Measurements from ENCODE around the gene MXD4. TPM values are rescaled to one million over a fixed set of nuclear protein-coding genes. Genes with fewer than 3 reads are reported as not detected.

The MXD4 gene
- total and polyA plus RNA-seq, 2 donors (not counting 1 experiment from before 2014, with no cell fraction given), result 22.1 to 42.1 TPM

GRCh38 chr4:2299794-2300193 is 37.9 kb upstream of the MXD4 start:
- no peak for TF ChIP-seq EZH2 (IDR thresholded peaks at IDR 0.05; ENCODE audit: low read length, missing control alignments)
- TF ChIP-seq, protein P1, sequence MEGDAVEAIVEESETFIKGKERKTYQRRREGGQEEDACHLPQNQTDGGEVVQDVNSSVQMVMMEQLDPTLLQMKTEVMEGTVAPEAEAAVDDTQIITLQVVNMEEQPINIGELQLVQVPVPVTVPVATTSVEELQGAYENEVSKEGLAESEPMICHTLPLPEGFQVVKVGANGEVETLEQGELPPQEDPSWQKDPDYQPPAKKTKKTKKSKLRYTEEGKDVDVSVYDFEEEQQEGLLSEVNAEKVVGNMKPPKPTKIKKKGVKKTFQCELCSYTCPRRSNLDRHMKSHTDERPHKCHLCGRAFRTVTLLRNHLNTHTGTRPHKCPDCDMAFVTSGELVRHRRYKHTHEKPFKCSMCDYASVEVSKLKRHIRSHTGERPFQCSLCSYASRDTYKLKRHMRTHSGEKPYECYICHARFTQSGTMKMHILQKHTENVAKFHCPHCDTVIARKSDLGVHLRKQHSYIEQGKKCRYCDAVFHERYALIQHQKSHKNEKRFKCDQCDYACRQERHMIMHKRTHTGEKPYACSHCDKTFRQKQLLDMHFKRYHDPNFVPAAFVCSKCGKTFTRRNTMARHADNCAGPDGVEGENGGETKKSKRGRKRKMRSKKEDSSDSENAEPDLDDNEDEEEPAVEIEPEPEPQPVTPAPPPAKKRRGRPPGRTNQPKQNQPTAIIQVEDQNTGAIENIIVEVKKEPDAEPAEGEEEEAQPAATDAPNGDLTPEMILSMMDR (conservative IDR thresholded peaks at IDR 0.05 in 1 of 2, IDR thresholded peaks at IDR 0.05 in 1 of 2; ENCODE audit: low read depth in 1 of 2, low read length in 2 of 2), result no peak
- Histone ChIP-seq H3K27me3 (ENCODE audit: control insufficient read depth, insufficient read depth, low read length) (no peaks in the 10 kb centered on the region), H3K9me3 (ENCODE audit: control insufficient read depth, insufficient read depth, low read depth, low read length) (no peaks in the 10 kb centered on the region), H3K4me3 (replicated peaks in 1 of 4; ENCODE audit: control extremely low read depth in 1 of 4, insufficient read depth in 1 of 4, low read depth in 3 of 4, low read length in 4 of 4) (no peak overlapping the region), H2AFZ (ENCODE audit: low read length) (no peak overlapping the region), H3K9ac (ENCODE audit: insufficient read depth, low read length) (no peak overlapping the region), H3K4me1 (ENCODE audit: control insufficient read depth, extremely low read depth, insufficient read depth, low read length) (no peaks in the 10 kb centered on the region), H3K4me2 (ENCODE audit: extremely low read depth, insufficient read depth, low read length) (no peak overlapping the region), H3K79me2 (ENCODE audit: control insufficient read depth, insufficient read depth, low read length) (no peaks in the 10 kb centered on the region), H3K36me3 (ENCODE audit: control insufficient read depth, insufficient read depth, low read length) (no peaks in the 10 kb centered on the region), H4K20me1 (ENCODE audit: control insufficient read depth, extremely low read depth, insufficient read depth, low read length) (no peaks in the 10 kb centered on the region), H3K27ac (ENCODE audit: insufficient read depth, low read length) (no peak overlapping the region)
- DNase-seq (ENCODE audit: low read depth in 2 of 2), result no peak

GRCh38 chr4:2298532-2298991 is 36.7 kb upstream of the MXD4 start:
- Histone ChIP-seq H4K20me1 (ENCODE audit: control insufficient read depth, extremely low read depth, insufficient read depth, low read length) (no peaks in the 10 kb centered on the region), H3K36me3 (ENCODE audit: control insufficient read depth, insufficient read depth, low read length) (no peaks in the 10 kb centered on the region), H3K4me2 (ENCODE audit: extremely low read depth, insufficient read depth, low read length) (no peak overlapping the region), H3K9ac (ENCODE audit: insufficient read depth, low read length) (no peak overlapping the region), H3K9me3 (ENCODE audit: control insufficient read depth, insufficient read depth, low read depth, low read length) (no peaks in the 10 kb centered on the region), H3K4me3 (replicated peaks in 1 of 4; ENCODE audit: control extremely low read depth in 1 of 4, insufficient read depth in 1 of 4, low read depth in 3 of 4, low read length in 4 of 4) (no peak overlapping the region), H2AFZ (ENCODE audit: low read length) (no peak overlapping the region), H3K27ac (ENCODE audit: insufficient read depth, low read length) (no peak overlapping the region), H3K4me1 (ENCODE audit: control insufficient read depth, extremely low read depth, insufficient read depth, low read length) (no peaks in the 10 kb centered on the region), H3K79me2 (ENCODE audit: control insufficient read depth, insufficient read depth, low read length) (no peaks in the 10 kb centered on the region), H3K27me3 (ENCODE audit: control insufficient read depth, insufficient read depth, low read length) (no peaks in the 10 kb centered on the region)
- TF ChIP-seq, protein P1 (conservative IDR thresholded peaks at IDR 0.05 in 1 of 2, IDR thresholded peaks at IDR 0.05 in 1 of 2; ENCODE audit: low read depth in 1 of 2, low read length in 2 of 2), result no peak
- no peak for TF ChIP-seq EZH2 (IDR thresholded peaks at IDR 0.05; ENCODE audit: low read length, missing control alignments)
- DNase-seq (ENCODE audit: low read depth in 2 of 2), result no peak

DNA sequence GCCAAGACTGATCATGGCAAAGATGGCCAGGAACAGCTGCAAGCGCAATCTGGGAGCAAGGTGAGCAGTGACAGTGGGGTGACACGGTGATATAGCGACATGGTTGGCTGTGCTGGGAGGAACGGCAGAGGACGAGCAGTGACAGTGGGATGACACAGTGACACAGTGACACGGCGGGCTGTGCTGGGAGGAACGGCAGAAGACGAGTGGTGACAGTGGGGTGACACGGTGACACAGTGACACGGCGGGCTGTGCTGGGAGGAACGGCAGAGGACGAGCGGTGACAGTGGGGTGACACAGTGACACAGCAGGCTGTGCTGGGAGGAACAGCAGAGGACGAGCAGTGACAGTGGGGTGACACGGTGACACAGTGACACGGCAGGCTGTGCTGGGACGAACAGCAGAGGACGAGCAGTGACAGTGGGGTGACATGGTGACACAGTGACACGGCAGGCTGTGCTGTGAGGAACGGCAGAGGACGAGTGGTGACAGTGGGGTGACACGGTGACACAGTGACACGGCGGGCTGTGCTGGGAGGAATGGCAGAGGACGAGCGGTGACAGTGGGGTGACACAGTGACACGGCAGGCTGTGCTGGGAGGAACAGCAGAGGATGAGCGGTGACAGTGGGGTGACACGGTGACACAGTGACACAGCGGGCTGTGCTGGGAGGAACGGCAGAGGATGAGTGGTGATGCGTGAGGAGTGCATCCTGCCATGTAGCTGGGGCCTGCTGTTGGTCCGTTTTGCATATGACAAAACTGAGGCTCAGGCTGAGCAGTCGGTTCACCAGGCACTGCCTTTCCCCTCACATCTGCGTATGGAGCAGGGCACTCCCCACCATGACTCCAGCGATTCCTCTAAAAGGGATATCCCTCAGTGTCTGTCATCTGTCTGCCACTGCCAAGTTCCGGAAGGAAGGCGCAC is 36.0 kb upstream of the MXD4 start:
- Histone ChIP-seq H3K27ac (ENCODE audit: insufficient read depth, low read length) (no peak overlapping the region), H2AFZ (ENCODE audit: low read length) (no peak overlapping the region), H3K9ac (ENCODE audit: insufficient read depth, low read length) (no peak overlapping the region), H4K20me1 (ENCODE audit: control insufficient read depth, extremely low read depth, insufficient read depth, low read length) (no peaks in the 10 kb centered on the region), H3K4me2 (ENCODE audit: extremely low read depth, insufficient read depth, low read length) (no peak overlapping the region), H3K4me1 (ENCODE audit: control insufficient read depth, extremely low read depth, insufficient read depth, low read length) (no peaks in the 10 kb centered on the region), H3K27me3 (ENCODE audit: control insufficient read depth, insufficient read depth, low read length) (no peaks in the 10 kb centered on the region), H3K4me3 (replicated peaks in 1 of 4; ENCODE audit: control extremely low read depth in 1 of 4, insufficient read depth in 1 of 4, low read depth in 3 of 4, low read length in 4 of 4) (no peak overlapping the region), H3K9me3 (ENCODE audit: control insufficient read depth, insufficient read depth, low read depth, low read length) (no peaks in the 10 kb centered on the region), H3K79me2 (ENCODE audit: control insufficient read depth, insufficient read depth, low read length) (no peaks in the 10 kb centered on the region), H3K36me3 (ENCODE audit: control insufficient read depth, insufficient read depth, low read length) (no peaks in the 10 kb centered on the region)
- TF ChIP-seq EZH2 (IDR thresholded peaks at IDR 0.05; ENCODE audit: low read length, missing control alignments), result no peak
- TF ChIP-seq, protein P1 (conservative IDR thresholded peaks at IDR 0.05 in 1 of 2, IDR thresholded peaks at IDR 0.05 in 1 of 2; ENCODE audit: low read depth in 1 of 2, low read length in 2 of 2), result no peak
- no peak for DNase-seq (ENCODE audit: low read depth in 2 of 2)

Measured in fibroblast of lung (primary cell).